ENCODE results near the gene TUBGCP4.

TUBGCP4 gene

DNA sequence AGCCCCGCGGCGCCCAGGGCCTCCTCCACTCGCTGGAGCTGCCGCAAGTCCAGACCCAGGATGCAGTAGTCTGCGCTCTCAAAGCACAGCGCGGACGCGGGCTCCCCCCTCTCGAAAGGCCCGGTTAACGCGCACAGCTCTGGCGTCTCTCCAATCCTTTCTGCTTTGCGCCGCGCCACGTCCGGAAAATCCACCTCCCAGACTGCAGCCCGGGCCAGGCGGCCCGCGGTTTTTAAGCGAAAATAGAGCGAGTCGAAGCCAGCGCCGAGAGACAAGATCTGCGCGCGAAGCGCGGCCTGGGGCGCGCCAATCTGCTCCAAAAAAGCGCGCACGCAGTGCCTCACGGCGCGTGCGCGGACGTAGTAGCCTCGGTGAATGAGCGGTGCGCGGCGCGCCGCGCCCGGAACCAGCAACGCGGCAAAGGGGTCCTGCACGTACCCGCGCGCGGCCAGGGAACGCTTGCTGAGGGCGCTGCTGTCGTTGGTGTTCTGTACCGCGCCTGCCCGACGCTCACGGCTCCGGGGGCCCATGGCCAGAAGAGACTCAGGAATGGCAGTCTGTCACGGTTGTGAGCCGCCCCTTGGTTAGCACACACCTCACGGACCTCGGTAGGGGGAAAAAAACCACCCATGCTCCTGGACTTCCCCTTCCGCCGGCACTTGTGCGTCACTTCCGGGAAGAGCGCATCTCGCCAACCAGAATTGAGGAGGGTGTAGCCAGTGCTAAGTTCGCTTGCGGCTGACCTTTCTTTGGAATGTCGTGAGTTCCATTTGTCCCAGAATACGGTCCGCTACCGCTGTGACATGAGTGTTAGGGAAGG lies 40.7 kb upstream of the TUBGCP4 start, which contains the start of gene LCMT2:
Gene LCMT2, minus strand, starts transcription at position 614 of the 820 bp plus-strand sequence. Its CDS starts 84 bp downstream, at position 530.
- H3K27me3 ChIP-seq (ENCODE audit: insufficient read depth, low read depth), result no peaks in the 10 kb centered on the region
- H3K36me3 ChIP-seq (ENCODE audit: insufficient read depth), result no peaks in the 10 kb centered on the region
- H3K4me1 ChIP-seq (ENCODE audit: low read depth, poor library complexity, severe bottlenecking), result no peaks in the 10 kb centered on the region
- no peaks in the 10 kb centered on the region for H4K20me1 ChIP-seq (ENCODE audit: insufficient read depth)
- H3K27ac ChIP-seq, result peak within 1 kb of the TSS; percentile 82
- H3K9ac ChIP-seq, result peak within 1 kb of the TSS; percentile 75
- no peaks in the 10 kb centered on the region for H3K79me2 ChIP-seq (ENCODE audit: insufficient read depth, low read depth)
- TF ChIP-seq, protein P1, sequence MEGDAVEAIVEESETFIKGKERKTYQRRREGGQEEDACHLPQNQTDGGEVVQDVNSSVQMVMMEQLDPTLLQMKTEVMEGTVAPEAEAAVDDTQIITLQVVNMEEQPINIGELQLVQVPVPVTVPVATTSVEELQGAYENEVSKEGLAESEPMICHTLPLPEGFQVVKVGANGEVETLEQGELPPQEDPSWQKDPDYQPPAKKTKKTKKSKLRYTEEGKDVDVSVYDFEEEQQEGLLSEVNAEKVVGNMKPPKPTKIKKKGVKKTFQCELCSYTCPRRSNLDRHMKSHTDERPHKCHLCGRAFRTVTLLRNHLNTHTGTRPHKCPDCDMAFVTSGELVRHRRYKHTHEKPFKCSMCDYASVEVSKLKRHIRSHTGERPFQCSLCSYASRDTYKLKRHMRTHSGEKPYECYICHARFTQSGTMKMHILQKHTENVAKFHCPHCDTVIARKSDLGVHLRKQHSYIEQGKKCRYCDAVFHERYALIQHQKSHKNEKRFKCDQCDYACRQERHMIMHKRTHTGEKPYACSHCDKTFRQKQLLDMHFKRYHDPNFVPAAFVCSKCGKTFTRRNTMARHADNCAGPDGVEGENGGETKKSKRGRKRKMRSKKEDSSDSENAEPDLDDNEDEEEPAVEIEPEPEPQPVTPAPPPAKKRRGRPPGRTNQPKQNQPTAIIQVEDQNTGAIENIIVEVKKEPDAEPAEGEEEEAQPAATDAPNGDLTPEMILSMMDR (conservative IDR thresholded peaks at IDR 0.05; ENCODE audit: low read depth, low read length), result no peak
- H2AFZ ChIP-seq (ENCODE audit: low read depth), result peak within 1 kb of the TSS; percentile 97
- peak within 1 kb of the TSS; percentile 31 for H3K4me3 ChIP-seq (IDR thresholded peaks at IDR 0.05; ENCODE audit: insufficient read depth, low read depth, low read length)
- peak within 1 kb of the TSS; percentile 59 for H3K4me2 ChIP-seq

DNA sequence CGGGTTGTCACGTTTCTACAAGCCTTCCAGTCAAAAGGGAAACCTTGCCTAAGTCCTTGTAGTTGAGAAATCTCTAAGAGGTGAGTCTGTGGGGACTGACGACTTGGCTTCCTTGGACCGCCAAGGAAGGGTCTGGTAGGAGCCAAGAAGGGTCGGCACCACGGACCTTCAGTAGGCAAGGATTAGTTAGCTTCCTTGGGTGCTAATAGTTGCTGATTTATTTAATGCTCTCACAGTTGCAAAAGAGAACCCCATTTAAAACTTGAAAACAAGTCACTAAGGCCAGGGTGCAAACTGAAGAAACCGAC lies 40.2 kb upstream of the TUBGCP4 start:
- Histone ChIP-seq H3K4me1 (ENCODE audit: low read depth, poor library complexity, severe bottlenecking) (no peaks in the 10 kb centered on the region), H3K27ac (peak overlapping the region; percentile 82; the same call in 1 of the 2 replicates), H4K20me1 (ENCODE audit: insufficient read depth) (no peaks in the 10 kb centered on the region), H3K9ac (peak overlapping the region; percentile 75; the same call in 1 of the 2 replicates), H3K4me3 (IDR thresholded peaks at IDR 0.05; ENCODE audit: insufficient read depth, low read depth, low read length) (peak overlapping the region; percentile 31), H3K36me3 (ENCODE audit: insufficient read depth) (no peaks in the 10 kb centered on the region), H3K79me2 (ENCODE audit: insufficient read depth, low read depth) (no peaks in the 10 kb centered on the region), H2AFZ (ENCODE audit: low read depth) (peak overlapping the region; percentile 97), H3K4me2 (peak overlapping the region; percentile 59), H3K27me3 (ENCODE audit: insufficient read depth, low read depth) (no peaks in the 10 kb centered on the region)
- TF ChIP-seq, protein P1 (conservative IDR thresholded peaks at IDR 0.05; ENCODE audit: low read depth, low read length), result no peak

DNA sequence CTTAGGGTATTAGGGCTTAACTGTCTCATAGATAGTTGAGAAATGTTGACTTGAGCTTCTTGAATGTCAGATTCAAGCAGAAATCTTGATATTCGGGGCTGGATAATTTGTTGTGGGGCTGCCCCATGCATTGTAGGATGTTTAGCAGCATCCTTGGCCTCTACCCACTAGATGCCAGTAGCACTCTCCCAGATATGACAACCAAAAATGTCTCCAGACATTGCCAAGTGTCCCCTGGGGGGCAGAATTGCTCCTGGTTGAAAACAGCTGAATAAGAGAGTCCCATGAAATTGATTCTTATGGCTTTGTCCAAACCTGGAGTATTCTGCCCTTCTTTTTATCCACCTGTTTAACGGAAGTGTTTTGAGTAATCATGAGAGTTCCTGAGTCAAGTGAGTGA lies 24.6 kb upstream of the TUBGCP4 start:
- no peak overlapping the region for H3K9ac ChIP-seq
- H4K20me1 ChIP-seq (ENCODE audit: insufficient read depth), result no peaks in the 10 kb centered on the region
- H3K36me3 ChIP-seq (ENCODE audit: insufficient read depth), result no peaks in the 10 kb centered on the region
- H3K27me3 ChIP-seq (ENCODE audit: insufficient read depth, low read depth), result no peaks in the 10 kb centered on the region
- H2AFZ ChIP-seq (ENCODE audit: low read depth), result no peak overlapping the region
- H3K27ac ChIP-seq, result no peak overlapping the region
- H3K4me2 ChIP-seq, result no peak overlapping the region
- no peaks in the 10 kb centered on the region for H3K4me1 ChIP-seq (ENCODE audit: low read depth, poor library complexity, severe bottlenecking)
- TF ChIP-seq, protein P1 (conservative IDR thresholded peaks at IDR 0.05; ENCODE audit: low read depth, low read length), result no peak
- no peaks in the 10 kb centered on the region for H3K79me2 ChIP-seq (ENCODE audit: insufficient read depth, low read depth)
- no peak overlapping the region for H3K4me3 ChIP-seq (IDR thresholded peaks at IDR 0.05; ENCODE audit: insufficient read depth, low read depth, low read length)

DNA sequence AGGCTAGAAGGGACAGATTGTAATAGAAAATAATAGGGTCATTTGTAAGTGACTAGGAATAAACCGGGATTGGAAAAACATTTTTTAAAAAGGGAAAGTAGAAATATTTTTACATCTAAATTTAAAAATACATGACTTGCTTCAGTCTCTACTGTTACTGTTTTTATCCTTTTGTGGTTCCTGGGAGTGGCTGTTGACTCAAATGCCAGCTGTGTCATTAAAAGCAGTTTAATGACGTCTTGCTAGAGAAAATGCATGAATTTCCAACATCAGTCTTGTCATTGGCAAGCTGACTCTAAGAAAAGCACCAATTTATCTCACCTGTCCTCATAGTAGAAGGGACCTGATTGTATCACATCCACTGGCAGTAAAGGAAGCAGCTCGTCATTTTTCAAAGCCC lies 23.8 kb upstream of the TUBGCP4 start:
- H3K9ac ChIP-seq, result no peak overlapping the region
- H3K4me2 ChIP-seq, result no peak overlapping the region
- TF ChIP-seq, protein P1 (conservative IDR thresholded peaks at IDR 0.05; ENCODE audit: low read depth, low read length), result no peak
- no peaks in the 10 kb centered on the region for H3K4me1 ChIP-seq (ENCODE audit: low read depth, poor library complexity, severe bottlenecking)
- H3K27me3 ChIP-seq (ENCODE audit: insufficient read depth, low read depth), result no peaks in the 10 kb centered on the region
- no peaks in the 10 kb centered on the region for H3K36me3 ChIP-seq (ENCODE audit: insufficient read depth)
- no peaks in the 10 kb centered on the region for H3K79me2 ChIP-seq (ENCODE audit: insufficient read depth, low read depth)
- H2AFZ ChIP-seq (ENCODE audit: low read depth), result no peak overlapping the region
- H3K4me3 ChIP-seq (IDR thresholded peaks at IDR 0.05; ENCODE audit: insufficient read depth, low read depth, low read length), result no peak overlapping the region
- H4K20me1 ChIP-seq (ENCODE audit: insufficient read depth), result no peaks in the 10 kb centered on the region
- H3K27ac ChIP-seq, result no peak overlapping the region

All from KMS-11 (cell line).